ENCODE data around the gene TSHZ2. TPM values are rescaled to one million over a fixed set of nuclear protein-coding genes. Genes with fewer than 3 reads are reported as not detected.
"Not testable (repeated sequence)": the region's sequence is repeated elsewhere in the genome, so short reads cannot be mapped to it uniquely, and the experiment has no call there.

TSHZ2 gene
- total RNA-seq, 1 donor from 2014 or later, result 30.4 TPM

GRCh38 chr20:52963131-52963530, 9.0 kb upstream of the TSHZ2 start:
- no peak overlapping the region for H3K27ac ChIP-seq
- H3K27me3 ChIP-seq, result no peaks in the 10 kb centered on the region
- intact Hi-C loops (cut with DNase I), result no loop called here
- no peak overlapping the region for H3K4me3 ChIP-seq
- no peak for DNase-seq (ENCODE audit: extremely low spot score in 2 of 2)
- no peaks in the 10 kb centered on the region for H3K36me3 ChIP-seq
- no peaks in the 10 kb centered on the region for H3K4me1 ChIP-seq
- H3K9me3 ChIP-seq, result no peaks in the 10 kb centered on the region
- TF ChIP-seq POLR2A (IDR thresholded peaks at IDR 0.05) (no peak), CTCF (IDR thresholded peaks at IDR 0.05) (no peak)

DNA sequence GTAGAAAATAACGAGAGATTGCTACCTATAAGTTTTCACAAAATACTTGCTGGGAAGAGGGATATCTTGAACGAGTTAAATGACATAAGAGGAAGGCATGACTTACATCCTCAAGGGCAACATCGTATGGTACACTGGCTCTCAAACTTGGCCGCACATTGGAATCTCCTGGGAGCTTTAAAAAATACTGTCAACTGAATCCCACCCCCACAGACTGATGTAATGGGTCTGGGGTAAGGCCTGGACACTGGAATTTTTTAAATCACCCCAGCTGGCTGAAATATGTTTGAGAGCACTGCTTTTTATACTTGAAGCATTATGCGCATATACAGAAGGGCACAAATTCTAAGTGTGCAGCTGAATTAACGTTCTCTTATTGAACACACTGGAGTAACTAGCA, 8.0 kb upstream of the TSHZ2 start:
- no peak for DNase-seq (ENCODE audit: extremely low spot score in 2 of 2)
- no peak overlapping the region for H3K27ac ChIP-seq
- no peak overlapping the region for H3K4me3 ChIP-seq
- no peaks in the 10 kb centered on the region for H3K36me3 ChIP-seq
- H3K4me1 ChIP-seq, result no peaks in the 10 kb centered on the region
- no peak for TF ChIP-seq POLR2AphosphoS5 (IDR thresholded peaks at IDR 0.05; ENCODE audit: insufficient read depth in 1 of 2, low read depth in 1 of 2)
- no peak for TF ChIP-seq CTCF (IDR thresholded peaks at IDR 0.05)
- TF ChIP-seq POLR2A (IDR thresholded peaks at IDR 0.05), result no peak
- no peaks in the 10 kb centered on the region for H3K9me3 ChIP-seq
- H3K27me3 ChIP-seq, result no peaks in the 10 kb centered on the region
- intact Hi-C loops (cut with DNase I), result no loop called here

GRCh38 chr20:52965380-52965779, 6.8 kb upstream of the TSHZ2 start:
- intact Hi-C loops (cut with DNase I), result no loop called here
- no peak for DNase-seq (ENCODE audit: extremely low spot score in 2 of 2)
- Histone ChIP-seq H3K36me3 (no peaks in the 10 kb centered on the region), H3K27me3 (no peaks in the 10 kb centered on the region), H3K4me3 (no peak overlapping the region), H3K27ac (no peak overlapping the region), H3K9me3 (no peaks in the 10 kb centered on the region), H3K4me1 (no peaks in the 10 kb centered on the region)
- TF ChIP-seq CTCF (IDR thresholded peaks at IDR 0.05) (no peak), POLR2AphosphoS5 (IDR thresholded peaks at IDR 0.05; ENCODE audit: insufficient read depth in 1 of 2, low read depth in 1 of 2) (no peak), POLR2A (IDR thresholded peaks at IDR 0.05) (no peak)

DNA sequence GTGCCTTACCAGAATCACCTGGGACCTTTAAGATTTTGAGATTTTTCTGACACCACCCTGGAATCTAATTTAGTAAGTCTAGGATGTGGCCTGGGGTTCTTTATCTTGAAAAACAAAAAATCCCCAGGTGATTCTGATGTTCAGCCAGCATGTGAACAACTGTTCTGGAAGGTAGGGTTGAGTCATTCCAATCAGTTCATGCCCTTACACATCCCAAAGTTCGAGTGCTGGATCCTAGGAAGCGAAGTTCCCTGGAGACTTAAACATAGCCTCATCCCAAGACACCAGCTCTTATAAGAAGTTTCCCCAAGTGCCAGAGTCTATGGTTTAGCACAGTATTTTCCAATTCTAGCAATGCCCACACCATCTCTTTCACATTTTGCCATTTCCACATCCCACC, 6.3 kb upstream of the TSHZ2 start:
- H3K4me3 ChIP-seq, result no peak overlapping the region

GRCh38 chr20:52966543-52966942, 5.6 kb upstream of the TSHZ2 start:
- H3K9me3 ChIP-seq; H3K27me3 ChIP-seq; intact Hi-C loops (cut with DNase I); H3K36me3 ChIP-seq; H3K27ac ChIP-seq; DNase-seq (ENCODE audit: extremely low spot score in 2 of 2); H3K4me1 ChIP-seq; H3K4me3 ChIP-seq: not testable (repeated sequence)

More for the DNA sequence above, 6.3 kb upstream of the TSHZ2 start:
- H3K27me3 ChIP-seq, result no peaks in the 10 kb centered on the region
- no peaks in the 10 kb centered on the region for H3K36me3 ChIP-seq
- H3K9me3 ChIP-seq, result no peaks in the 10 kb centered on the region
- no peak overlapping the region for H3K27ac ChIP-seq
- intact Hi-C loops (cut with DNase I), result no loop called here
- TF ChIP-seq CTCF (IDR thresholded peaks at IDR 0.05), result no peak
- TF ChIP-seq POLR2A (IDR thresholded peaks at IDR 0.05), result no peak
- no peak for TF ChIP-seq POLR2AphosphoS5 (IDR thresholded peaks at IDR 0.05; ENCODE audit: insufficient read depth in 1 of 2, low read depth in 1 of 2)
- no peaks in the 10 kb centered on the region for H3K4me1 ChIP-seq
- DNase-seq (ENCODE audit: extremely low spot score in 2 of 2), result no peak

All from vagina (tissue), 2 donors.